HepG2 (cell line): ENCODE data around the gene RNF123. TPM values are rescaled to one million over a fixed set of nuclear protein-coding genes. Genes with fewer than 3 reads are reported as not detected.

Source experiments
- ATAC-seq: fragments of 200-7000 bp; cut with Tn5 transposase; 3 replicates; pipeline ENCODE4 v1.9.1; 2020; ENCODE audit warnings: mild to moderate bottlenecking, moderate library complexity
- BruUV-seq: library from RNA; stranded (reverse); fragments of 400-500 nt; replicated peaks from 2 replicates; lab custom pipeline; 2021; lab: Mats Ljungman, UMichigan
- CTCF ChIA-PET: fragments of 300-600 bp; formaldehyde crosslinking; extraction: SDS; loops from one replicate; lab custom pipeline; 2021; ENCODE audit warnings: low total read pairs, inconsistent platforms, low intra/inter-chr PET ratio; lab: Yijun Ruan, JAX
- POLR2A ChIA-PET: fragments of 350-600 bp; sonication (Branson Sonifier 250); formaldehyde crosslinking; loops from one replicate; lab custom pipeline; 2020; ENCODE audit warnings: antibody characterized with exemption, inconsistent platforms; lab: Yijun Ruan, JAX
- DNase-seq: peaks from one replicate; pipeline ENCODE4 v3.0.0-alpha.2; 2015; ENCODE audit warnings: low spot score
- FAIRE-seq: peaks from 3 replicates; lab custom pipeline; 2011; peaks lifted over from hg19 to GRCh38; lab: Jason Lieb, UNC
- H2AFZ ChIP-seq: one replicate; pipeline ENCODE4 v1.6.1; 2011; ENCODE audit warnings: low read length, inconsistent platforms
- H3K27ac ChIP-seq: fragments of 300-600 bp; 3 replicates; pipeline ENCODE4 v1.8.0; 2011; ENCODE audit warnings: mixed run types, mild to moderate bottlenecking, mixed read lengths, low read length, inconsistent platforms; ENCODE audit not compliant: insufficient read depth; ENCODE audit errors: extremely low read length
- H3K27me3 ChIP-seq, 2 experiments: fragments of 200-600 bp in 1 of 2; 2 replicates in 1 of 2; 3 replicates in 1 of 2; pipeline versions ENCODE4 v1.6.0 to v1.8.0; 2011; ENCODE audit warnings: low read length in 2 of 2, mild to moderate bottlenecking in 2 of 2, moderate library complexity in 2 of 2, inconsistent platforms in 1 of 2; ENCODE audit not compliant: insufficient read depth in 2 of 2, control insufficient read depth in 1 of 2
- H3K36me3 ChIP-seq, 2 experiments: fragments of 200-600 bp in 1 of 2; replicated peaks in 1 of 2; 2 replicates in 1 of 2; 3 replicates in 1 of 2; pipeline versions ENCODE4 v1.5.1 to v1.8.0; 2011; ENCODE audit warnings: low read length in 2 of 2, inconsistent platforms in 1 of 2; ENCODE audit not compliant: insufficient read depth in 2 of 2, control insufficient read depth in 1 of 2
- H3K4me1 ChIP-seq: 2 replicates; pipeline ENCODE4 v1.5.1; 2012; ENCODE audit warnings: low read length, inconsistent platforms; ENCODE audit not compliant: insufficient read depth
- H3K4me2 ChIP-seq: 2 replicates; pipeline ENCODE4 v1.6.0; 2011; ENCODE audit warnings: low read depth, low read length, inconsistent platforms
- H3K4me3 ChIP-seq, 3 experiments: fragments of 200-600 bp in 1 of 3; sonication (generic), shearing (Covaris generic) in 1 of 3; replicated peaks in 1 of 3; 2 replicates each; pipeline ENCODE4 v1.5.1; 2011 to 2016; ENCODE audit warnings: low read length in 3 of 3, inconsistent platforms in 2 of 3, low read depth in 2 of 3, mild to moderate bottlenecking in 2 of 3, control low read depth in 1 of 3, mixed read lengths in 1 of 3; ENCODE audit not compliant: insufficient read depth in 1 of 3
- H3K79me2 ChIP-seq: one replicate; pipeline ENCODE4 v1.6.1; 2011; ENCODE audit warnings: low read length, inconsistent platforms; ENCODE audit not compliant: insufficient read depth
- H3K9ac ChIP-seq: 2 replicates; pipeline ENCODE4 v1.6.0; 2011; ENCODE audit warnings: mild to moderate bottlenecking, low read depth, low read length, inconsistent platforms; ENCODE audit not compliant: insufficient read depth
- H3K9me3 ChIP-seq: 2 replicates; pipeline ENCODE4 v1.5.1; 2012; ENCODE audit warnings: mild to moderate bottlenecking, low read length
- H4K20me1 ChIP-seq: 2 replicates; pipeline ENCODE4 v1.6.0; 2011; ENCODE audit warnings: inconsistent platforms, mild to moderate bottlenecking, low read length, moderate library complexity; ENCODE audit not compliant: insufficient read depth
- AGO2 ChIP-seq: fragments of 200-400 bp; formaldehyde crosslinking; optimal IDR thresholded peaks from 2 replicates; pipeline ENCODE3; 2017; ENCODE audit warnings: mild to moderate bottlenecking, low read depth, low read length, moderate library complexity
- ETV5 ChIP-seq: IDR thresholded peaks from 2 replicates; pipeline ENCODE4 v1.6.1; 2018; ENCODE audit warnings: missing biosample characterization, missing genetic modification reagents, inconsistent platforms, borderline replicate concordance
- FOXM1 ChIP-seq: sonication (generic); formaldehyde crosslinking; IDR thresholded peaks from 2 replicates; pipeline ENCODE4 v1.5.0; 2020; ENCODE audit warnings: missing genetic modification reagents
- KDM5B ChIP-seq: sonication (generic); formaldehyde crosslinking; IDR thresholded peaks from 2 replicates; pipeline ENCODE4 v1.4.0; 2020; ENCODE audit warnings: missing genetic modification reagents, mild to moderate bottlenecking, borderline replicate concordance
- MNT ChIP-seq: fragments of 450-650 bp; IDR thresholded peaks from 2 replicates; pipeline ENCODE4 v1.6.1; 2016
- POLR2G ChIP-seq: fragments of 200-400 bp; formaldehyde crosslinking; IDR thresholded peaks from 2 replicates; pipeline ENCODE4 v1.6.1; 2018; ENCODE audit warnings: mild to moderate bottlenecking, low read depth, low read length, moderate library complexity
- REPIN1 ChIP-seq: sonication (generic); formaldehyde crosslinking; IDR thresholded peaks from 2 replicates; pipeline ENCODE4 v1.8.0; 2022; ENCODE audit warnings: missing genetic modification reagents, low read depth, mild to moderate bottlenecking, borderline replicate concordance
- SPEN ChIP-seq: sonication (generic); formaldehyde crosslinking; IDR thresholded peaks from 2 replicates; pipeline ENCODE4 v1.5.1; 2020; ENCODE audit warnings: low read depth, mild to moderate bottlenecking, missing genetic modification reagents
- XRCC5 ChIP-seq: fragments of 200-400 bp; formaldehyde crosslinking; optimal IDR thresholded peaks from 2 replicates; pipeline ENCODE3; 2017; ENCODE audit warnings: mild to moderate bottlenecking, low read length
- WGBS: methylation state at CpG from one replicate; pipeline ENCODE4 v1.1.6; 2017; ENCODE audit warnings: low lambda C conversion rate; 5-methylcytosine and 5-hydroxymethylcytosine counted together
- in situ Hi-C: cut with HindIII; loops from 2 replicates; pipeline ENCODE4 v1.10.0; 2017; ENCODE audit warnings: low pct_unique_long_range_greater_than_20kb; ENCODE audit not compliant: extremely low pct_ligation_motif_present
- intact Hi-C: fragments of 100-400 bp; cut with micrococcal nuclease; formaldehyde crosslinking; loops from one replicate; pipeline ENCODE4 v1.10.0; 2022; ENCODE audit not compliant: unreplicated experiment
- polyA plus RNA-seq, 8 experiments: library from polyadenylated mRNA; depleted of rRNA in 3 of 8; stranded (reverse) in 7 of 8; unstranded in 1 of 8; fragments of >200 nt; fragmentation: Illumina TruSeq in 4 of 8; extraction: Trizol in 4 of 8; gene quantifications; 2 replicates each; pipeline versions ENCODE4 v1.2.1 to v1.2.3, GENCODE V29; 2011 to 2016; ENCODE audit warnings: low read depth in 4 of 8, missing spikeins in 1 of 8, mixed read lengths in 1 of 8; ENCODE audit not compliant: insufficient read depth in 1 of 8
- total RNA-seq, 5 experiments: library from RNA; depleted of rRNA; stranded (reverse); fragments of >200 nt; fragmentation: Illumina TruSeq; extraction: Trizol; gene quantifications; 2 replicates each; pipeline ENCODE4 v1.2.3, GENCODE V29; 2016; ENCODE audit warnings: low read depth in 1 of 5
- TF ChIP-seq, protein P1 (sequence below): sonication (generic); formaldehyde crosslinking; IDR thresholded peaks from 2 replicates; pipeline ENCODE4 v1.5.0; 2020; ENCODE audit warnings: missing genetic modification reagents, mild to moderate bottlenecking, borderline replicate concordance

Gene RNF123
- total and polyA plus RNA-seq, 2 of the 13 experiments (the other 11 are each of a cell fraction or from before 2014, with no cell fraction given), result 29.9 to 82.2 TPM

GRCh38 chr3:49703443-49703927 is 14.1 kb downstream of the RNF123 start (continued):
- no peak for TF ChIP-seq MNT
- peak; percentile 57 for TF ChIP-seq AGO2
- TF ChIP-seq XRCC5, result peak; percentile 29
- TF ChIP-seq SPEN (CRISPR knock-in tag), result peak; percentile 46; the same call in 1 of the 2 replicates
- TF ChIP-seq REPIN1 (CRISPR knock-in tag), result no peak
- TF ChIP-seq ETV5 (CRISPR knock-in tag), result 0 out of 2 replicates have a peak, but pooled peaks have one; percentile 28

- in situ Hi-C loops (loop anchor here (5.0 kb wide), 2 partner anchors 133 to 203 kb away; no protein-coding TSS in a partner anchor), intact Hi-C loops (loop anchor here (1.0 to 2.0 kb wide), 2 partner anchors 135 to 203 kb away; no protein-coding TSS in a partner anchor)
- H3K4me2 ChIP-seq, result no peak overlapping the region
- ATAC-seq (no peak), FAIRE-seq (no peak), DNase-seq (no peak)
- H3K9me3 ChIP-seq, result no peaks in the 10 kb centered on the region
- peaks cover 36 to 74% of the 10 kb centered on the region in 2 experiments for H3K36me3 ChIP-seq
- POLR2A ChIA-PET, result no interaction called here
- no peak overlapping the region for H3K27ac ChIP-seq
- CTCF ChIA-PET, result interaction anchor here (1.7 to 2.3 kb wide), 2 partner anchors 135 to 202 kb away, joined by 7 to 14 read pairs; no protein-coding TSS in a partner anchor
- H3K4me1 ChIP-seq, result no peaks in the 10 kb centered on the region
- no TSS peak for BruUV-seq
- H2AFZ ChIP-seq, result no peak overlapping the region
- WGBS, result 96% methylated on average over 7 of the region's 7 CpGs
- H3K4me3 ChIP-seq, result no peak overlapping the region
- H4K20me1 ChIP-seq, result no peaks in the 10 kb centered on the region
- TF ChIP-seq, protein P1, sequence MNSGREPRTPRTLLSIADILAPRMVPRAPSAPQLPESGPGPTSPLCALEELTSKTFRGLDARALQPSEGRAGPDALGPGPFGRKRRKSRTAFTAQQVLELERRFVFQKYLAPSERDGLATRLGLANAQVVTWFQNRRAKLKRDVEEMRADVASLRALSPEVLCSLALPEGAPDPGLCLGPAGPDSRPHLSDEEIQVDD (CRISPR knock-in tag), result no peak
- 0 out of 2 replicates have a peak, but pooled peaks have one; percentile 8 for TF ChIP-seq KDM5B (CRISPR knock-in tag)
- TF ChIP-seq FOXM1 (CRISPR knock-in tag), result no peak
- TF ChIP-seq POLR2G, result 0 out of 2 replicates have a peak, but pooled peaks have one; percentile 29
- no peaks in the 10 kb centered on the region; a peak in 1 of 5 replicates for H3K27me3 ChIP-seq
- H3K9ac ChIP-seq, result no peak overlapping the region
- H3K79me2 ChIP-seq, result no peaks in the 10 kb centered on the region
Measured at GRCh38 chr3:49703956-49704355, 14.6 kb downstream of the RNF123 start.
